Fibroblast of mammary gland (primary cell): Measurements from ENCODE around the gene AHCYL1.

Experiments
- DNase-seq: peaks from one replicate; pipeline ENCODE4 v3.0.0-alpha.2; 2010; ENCODE audit warnings: low read depth
- H3K4me3 ChIP-seq: 2 replicates; pipeline ENCODE4 v1.5.1; 2011; ENCODE audit warnings: low read depth, mild to moderate bottlenecking, low read length, moderate library complexity; ENCODE audit not compliant: control insufficient read depth
- TF ChIP-seq, protein P1 (sequence below): conservative IDR thresholded peaks from 2 replicates; pipeline ENCODE4 v1.5.1; 2011; ENCODE audit warnings: low read depth, low read length, inconsistent platforms; ENCODE audit not compliant: control insufficient read depth, insufficient read depth

The AHCYL1 gene

DNA sequence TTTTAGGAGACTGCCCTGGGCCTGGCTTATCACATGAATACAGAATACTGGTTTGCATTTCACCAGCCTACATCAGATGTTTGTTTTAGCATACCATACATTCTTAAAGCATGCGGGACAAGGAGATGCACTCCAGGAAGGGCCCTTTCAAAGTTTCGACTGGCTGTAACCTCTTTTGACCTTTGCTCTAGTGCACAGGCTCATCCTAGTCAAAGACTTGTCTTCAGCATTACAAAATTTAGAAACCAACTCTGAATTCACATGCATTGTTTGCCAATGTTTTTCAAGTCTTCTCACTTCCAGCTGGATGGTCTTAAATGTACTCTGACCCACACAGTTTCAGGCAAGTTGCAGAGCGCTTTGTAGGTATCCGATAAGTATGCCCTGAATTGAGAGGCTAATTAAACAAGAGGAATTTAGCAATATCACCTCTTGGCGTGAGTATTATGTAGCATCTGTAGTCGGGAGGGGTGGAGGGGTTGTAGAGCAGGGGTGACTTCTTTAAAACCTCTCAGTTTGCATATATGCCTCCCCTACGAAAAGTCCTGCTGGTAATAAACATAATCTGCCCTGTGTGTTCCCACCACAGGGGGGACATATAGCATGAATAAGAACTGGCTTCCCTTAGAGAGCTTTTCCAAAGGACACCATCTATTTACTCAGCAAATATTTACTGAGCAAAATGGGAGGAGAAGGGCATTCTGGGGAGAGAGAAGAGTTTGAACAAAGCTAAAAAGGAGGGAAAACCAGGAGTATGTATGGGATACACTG is 24.4 kb upstream of the AHCYL1 start:
- peak; percentile 79 for DNase-seq
- H3K4me3 ChIP-seq, result no peak overlapping the region
- TF ChIP-seq, protein P1, sequence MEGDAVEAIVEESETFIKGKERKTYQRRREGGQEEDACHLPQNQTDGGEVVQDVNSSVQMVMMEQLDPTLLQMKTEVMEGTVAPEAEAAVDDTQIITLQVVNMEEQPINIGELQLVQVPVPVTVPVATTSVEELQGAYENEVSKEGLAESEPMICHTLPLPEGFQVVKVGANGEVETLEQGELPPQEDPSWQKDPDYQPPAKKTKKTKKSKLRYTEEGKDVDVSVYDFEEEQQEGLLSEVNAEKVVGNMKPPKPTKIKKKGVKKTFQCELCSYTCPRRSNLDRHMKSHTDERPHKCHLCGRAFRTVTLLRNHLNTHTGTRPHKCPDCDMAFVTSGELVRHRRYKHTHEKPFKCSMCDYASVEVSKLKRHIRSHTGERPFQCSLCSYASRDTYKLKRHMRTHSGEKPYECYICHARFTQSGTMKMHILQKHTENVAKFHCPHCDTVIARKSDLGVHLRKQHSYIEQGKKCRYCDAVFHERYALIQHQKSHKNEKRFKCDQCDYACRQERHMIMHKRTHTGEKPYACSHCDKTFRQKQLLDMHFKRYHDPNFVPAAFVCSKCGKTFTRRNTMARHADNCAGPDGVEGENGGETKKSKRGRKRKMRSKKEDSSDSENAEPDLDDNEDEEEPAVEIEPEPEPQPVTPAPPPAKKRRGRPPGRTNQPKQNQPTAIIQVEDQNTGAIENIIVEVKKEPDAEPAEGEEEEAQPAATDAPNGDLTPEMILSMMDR, result peak; percentile 22

DNA sequence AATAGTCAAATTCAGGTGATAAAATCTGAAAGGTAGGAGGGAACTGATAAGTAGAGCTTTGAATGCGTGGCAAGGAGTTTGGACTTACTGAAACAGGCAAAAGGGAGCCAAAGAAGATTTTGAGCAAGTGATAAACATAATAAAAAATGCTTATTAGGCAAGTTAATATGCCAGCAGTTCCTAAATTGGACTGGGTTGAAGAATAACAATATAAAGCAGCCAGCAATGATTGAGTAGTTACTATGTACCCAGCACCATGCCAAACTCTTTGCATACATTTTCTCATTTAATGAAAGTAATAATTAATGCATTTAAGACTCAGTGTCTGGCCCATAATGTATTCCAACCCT is 23.8 kb upstream of the AHCYL1 start:
- no peak overlapping the region for H3K4me3 ChIP-seq
- no peak for DNase-seq
- TF ChIP-seq, protein P1, result no peak

DNA sequence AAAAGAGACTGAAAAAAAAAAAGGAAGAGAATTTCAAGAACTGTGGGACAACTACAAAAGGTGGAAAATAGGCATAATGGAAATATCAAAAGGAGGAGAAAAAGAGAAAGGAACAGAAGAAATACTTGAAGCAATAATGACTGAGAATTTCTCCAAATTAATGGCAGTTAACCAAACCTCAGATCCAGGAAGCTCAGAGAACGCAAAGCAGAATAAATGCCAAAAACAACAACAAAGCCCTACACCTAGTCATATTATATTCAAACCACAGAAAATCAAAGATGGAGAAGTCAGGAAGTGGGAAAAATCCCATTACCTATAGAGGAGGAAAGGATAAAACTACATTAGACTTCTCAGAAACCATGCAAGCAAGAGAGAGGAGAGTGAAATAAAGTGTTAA is 20.7 kb upstream of the AHCYL1 start:
- H3K4me3 ChIP-seq, result no peak overlapping the region
- TF ChIP-seq, protein P1, result no peak
- DNase-seq, result peak; percentile 77

DNA sequence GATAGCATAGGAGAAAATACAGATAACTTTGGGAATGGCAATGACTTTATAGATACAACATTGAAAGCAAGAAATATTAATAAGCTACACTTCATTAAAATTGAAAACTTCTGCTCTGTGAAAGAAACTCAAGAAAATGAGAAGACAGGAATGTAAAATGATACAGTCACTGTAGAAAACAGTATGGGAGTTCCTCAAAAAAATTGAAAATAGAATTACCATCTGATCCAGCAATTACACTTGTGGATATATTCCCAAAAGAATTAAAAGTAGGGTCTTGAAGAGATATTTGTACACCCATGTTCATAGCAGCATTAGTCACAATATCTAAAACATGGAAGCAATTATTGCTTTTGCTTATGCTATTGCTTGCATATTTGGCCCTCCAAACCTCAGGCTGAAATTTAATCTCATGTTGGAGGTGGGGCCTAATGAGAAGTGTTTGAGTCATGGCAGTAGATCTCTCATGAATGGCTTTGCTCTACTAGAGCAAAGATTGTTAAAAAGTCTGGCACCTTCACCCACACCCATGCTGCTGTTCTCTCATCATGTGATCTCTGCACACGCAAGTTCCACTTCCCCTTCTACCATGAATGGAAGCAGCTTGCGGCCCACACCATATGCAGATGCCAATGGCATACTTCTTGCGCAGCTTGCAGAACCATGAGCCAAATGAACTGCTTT is 15.3 kb upstream of the AHCYL1 start:
- TF ChIP-seq, protein P1, result no peak
- H3K4me3 ChIP-seq, result no peak overlapping the region
- DNase-seq, result peak; percentile 89

DNA sequence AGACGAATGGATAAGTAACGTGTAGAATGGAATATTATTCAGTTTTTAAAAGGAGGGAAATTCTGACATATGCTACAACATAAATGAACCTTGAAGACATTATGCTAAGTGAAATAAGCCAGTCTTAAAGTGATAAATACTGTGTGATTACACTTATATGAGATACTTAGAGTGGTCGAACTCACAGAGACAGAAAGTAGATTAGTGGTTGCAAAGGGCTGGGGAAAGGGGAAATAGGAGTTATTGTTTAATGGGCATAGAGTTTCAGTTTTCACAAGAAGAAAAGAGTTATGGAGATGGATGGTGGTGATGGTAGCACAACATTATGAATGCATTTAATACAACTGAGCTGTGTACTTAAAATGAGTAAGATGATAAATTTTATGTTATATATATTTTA is 14.7 kb upstream of the AHCYL1 start:
- no peak for DNase-seq
- TF ChIP-seq, protein P1, result no peak
- no peak overlapping the region for H3K4me3 ChIP-seq

DNA sequence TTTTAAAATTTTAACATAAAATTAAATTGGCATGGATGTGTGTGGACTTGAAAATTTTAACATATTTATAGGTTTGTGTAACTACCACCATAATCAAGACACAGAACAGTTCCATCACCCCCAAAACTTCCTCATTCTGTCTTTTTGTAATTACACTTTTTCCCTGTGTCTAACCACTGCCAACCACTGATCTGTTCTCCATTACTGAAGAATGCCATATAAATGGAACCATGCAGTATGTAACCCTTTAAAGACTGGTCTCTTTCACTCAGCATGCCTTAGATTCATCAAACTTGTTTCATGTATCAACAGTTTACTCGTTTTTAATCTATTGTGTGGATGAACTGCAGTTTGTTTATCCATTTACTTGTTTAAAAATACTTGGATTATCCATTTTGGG is 13.0 kb upstream of the AHCYL1 start:
- no peak overlapping the region for H3K4me3 ChIP-seq
- DNase-seq, result no peak
- TF ChIP-seq, protein P1, result no peak
